Endothelial cell of umbilical vein (primary cell): ENCODE measurements around the gene GALK1. TPM values are rescaled to one million over a fixed set of nuclear protein-coding genes. Genes with fewer than 3 reads are reported as not detected.

ENCODE experiments used
- BruUV-seq: library from RNA; stranded (reverse); fragments of 400-500 nt; replicated peaks from 2 replicates; lab custom pipeline; 2021; lab: Mats Ljungman, UMichigan
- CTCF ChIA-PET: fragments of 300-600, 350-600 bp; sonication (Branson Sonifier 250); formaldehyde crosslinking; loops from one replicate; lab custom pipeline; 2021; ENCODE audit warnings: antibody characterized with exemption, inconsistent platforms; lab: Charles Lee
- POLR2A ChIA-PET: fragments of 300-600, 350-600 bp; sonication (Branson Sonifier 250); formaldehyde crosslinking; loops from one replicate; lab custom pipeline; 2021; ENCODE audit warnings: antibody characterized with exemption, inconsistent platforms; lab: Charles Lee
- DNase-seq: peaks from one replicate; pipeline ENCODE4 v3.0.0-alpha.2; 2011; ENCODE audit warnings: low read depth, low spot score
- FAIRE-seq: peaks from 2 replicates; lab custom pipeline; 2011; peaks lifted over from hg19 to GRCh38; lab: Jason Lieb, UNC
- H2AFZ ChIP-seq: 2 replicates; pipeline ENCODE4 v1.6.0; 2012; ENCODE audit warnings: low read depth, low read length, control low read depth, inconsistent platforms
- H3K27ac ChIP-seq: 2 replicates; pipeline ENCODE4 v1.5.1; 2011; ENCODE audit warnings: low read depth, mild to moderate bottlenecking, control low read depth, low read length, moderate library complexity; ENCODE audit not compliant: insufficient read depth
- H3K27me3 ChIP-seq, 2 experiments: 2 replicates each; pipeline versions ENCODE4 v1.6.0 to v1.6.1; 2011; ENCODE audit warnings: low read length in 2 of 2, mixed read lengths in 1 of 2; ENCODE audit not compliant: control insufficient read depth in 2 of 2, insufficient read depth in 2 of 2
- H3K36me3 ChIP-seq, 2 experiments: 2 replicates in 1 of 2; 3 replicates in 1 of 2; pipeline ENCODE4 v1.5.1; 2011; ENCODE audit warnings: low read length in 2 of 2, mild to moderate bottlenecking in 1 of 2, moderate library complexity in 1 of 2; ENCODE audit not compliant: control insufficient read depth in 2 of 2, insufficient read depth in 2 of 2; ENCODE audit errors: extremely low read depth in 1 of 2
- H3K4me1 ChIP-seq: 3 replicates; pipeline ENCODE4 v1.5.1; 2011; ENCODE audit warnings: mild to moderate bottlenecking, low read length; ENCODE audit not compliant: control insufficient read depth, insufficient read depth; ENCODE audit errors: extremely low read depth
- H3K4me2 ChIP-seq: 2 replicates; pipeline ENCODE4 v1.6.1; 2011; ENCODE audit warnings: low read length, control low read depth, mixed read lengths; ENCODE audit not compliant: insufficient read depth
- H3K4me3 ChIP-seq, 3 experiments: fragments of 200-600 bp in 1 of 3; sonication (generic), shearing (Covaris generic) in 1 of 3; replicated peaks in 1 of 3; 2 replicates each; pipeline ENCODE4 v1.5.1; 2011 to 2016; ENCODE audit warnings: control low read depth in 3 of 3, low read length in 3 of 3, mild to moderate bottlenecking in 2 of 3, inconsistent platforms in 1 of 3, low read depth in 1 of 3, moderate library complexity in 1 of 3; ENCODE audit not compliant: insufficient read depth in 1 of 3
- H3K79me2 ChIP-seq: 2 replicates; pipeline ENCODE4 v1.6.0; 2012; ENCODE audit warnings: low read length, inconsistent platforms; ENCODE audit not compliant: control insufficient read depth, insufficient read depth
- H3K9ac ChIP-seq: replicated peaks from 2 replicates; pipeline ENCODE3; 2011; ENCODE audit warnings: low read length, control low read depth; ENCODE audit not compliant: insufficient read depth; ENCODE audit errors: extremely low read depth
- H3K9me1 ChIP-seq: replicated peaks from 3 replicates; pipeline ENCODE4 v1.6.0; 2011; ENCODE audit warnings: mild to moderate bottlenecking, low read length; ENCODE audit not compliant: control insufficient read depth, insufficient read depth; ENCODE audit errors: extremely low read depth
- H3K9me3 ChIP-seq: replicated peaks from 2 replicates; pipeline ENCODE4 v1.5.1; 2012; ENCODE audit warnings: low read length, inconsistent platforms; ENCODE audit not compliant: control insufficient read depth, insufficient read depth
- H4K20me1 ChIP-seq: replicated peaks from 2 replicates; pipeline ENCODE3; 2011; ENCODE audit warnings: mild to moderate bottlenecking, low read length; ENCODE audit not compliant: control insufficient read depth, insufficient read depth; ENCODE audit errors: extremely low read depth
- CTCF ChIP-seq, 2 donors: IDR thresholded peaks; 1 replicate in 1 of 2; 2 replicates in 1 of 2; pipeline ENCODE4 v1.5.1; 2011; ENCODE audit warnings: low read length in 2 of 2, mild to moderate bottlenecking in 2 of 2, moderate library complexity in 2 of 2, control low read depth in 1 of 2, inconsistent platforms in 1 of 2, low read depth in 1 of 2; ENCODE audit not compliant: insufficient read depth in 1 of 2; ENCODE audit errors: extremely low read depth in 1 of 2
- EZH2 ChIP-seq: IDR thresholded peaks from 2 replicates; pipeline ENCODE4 v1.6.1; 2012; ENCODE audit warnings: borderline replicate concordance, low read depth, mild to moderate bottlenecking, moderate library complexity, low read length, inconsistent platforms; ENCODE audit not compliant: severe bottlenecking
- FOS ChIP-seq: IDR thresholded peaks from 2 replicates; pipeline ENCODE4 v1.6.1; 2011; ENCODE audit warnings: mild to moderate bottlenecking, low read length, moderate library complexity, borderline replicate concordance; ENCODE audit not compliant: insufficient read depth
- GATA2 ChIP-seq: IDR thresholded peaks from 2 replicates; pipeline ENCODE4 v1.7.0; 2011; ENCODE audit warnings: low read depth, mild to moderate bottlenecking, moderate library complexity, mixed read lengths, low read length; ENCODE audit not compliant: insufficient read length, insufficient read depth
- JUN ChIP-seq: IDR thresholded peaks from 2 replicates; pipeline ENCODE4 v1.6.1; 2011; ENCODE audit warnings: borderline replicate concordance, low read depth; ENCODE audit not compliant: insufficient read length, insufficient read depth
- MAX ChIP-seq: IDR thresholded peaks from 2 replicates; pipeline ENCODE4 v1.6.1; 2011; ENCODE audit not compliant: insufficient read depth, insufficient read length
- MYC ChIP-seq: IDR thresholded peaks from one replicate; pipeline ENCODE4 v1.6.1; 2011; ENCODE audit warnings: mild to moderate bottlenecking, low read depth, low read length
- POLR2A ChIP-seq: IDR thresholded peaks from 2 replicates; pipeline ENCODE4 v1.6.1; 2012; ENCODE audit warnings: low read depth, mild to moderate bottlenecking, control low read depth, low read length
- POLR2AphosphoS5 ChIP-seq: IDR thresholded peaks from 2 replicates; pipeline ENCODE4 v1.6.1; 2012; ENCODE audit warnings: low read depth, mild to moderate bottlenecking, control low read depth, low read length, moderate library complexity; ENCODE audit not compliant: insufficient read depth
- dilution Hi-C: fragments of 300-500 bp; cut with MboI; formaldehyde crosslinking; loops from one replicate; pipeline ENCODE4 v1.15.0; 2019; ENCODE audit warnings: low sequenced_read_pairs; ENCODE audit not compliant: extremely low pct_ligation_motif_present
- intact Hi-C: fragments of 100-400 bp; cut with micrococcal nuclease; formaldehyde crosslinking; loops from one replicate; pipeline ENCODE4 v1.10.0; 2022
- polyA plus RNA-seq, 4 experiments: library from polyadenylated mRNA; depleted of rRNA in 3 of 4; stranded (reverse) in 3 of 4; unstranded in 1 of 4; fragments of >200 nt; gene quantifications; 2 replicates each; pipeline versions ENCODE4 v1.2.1 to v1.2.3, GENCODE V29; 2011 to 2012; ENCODE audit warnings: missing spikeins in 1 of 4
- total RNA-seq: library from RNA; stranded (reverse); gene quantifications from 2 replicates; pipeline ENCODE4 v1.2.3, GENCODE V29; 2021

GALK1 gene
- total and polyA plus RNA-seq, 2 donors (not counting 3 experiments of a cell fraction or from before 2014, with no cell fraction given), result 45.8 to 63.7 TPM

GRCh38 chr17:75767881-75768280 lies 2.9 kb upstream of the GALK1 start:
- FAIRE-seq (no peak), DNase-seq (no peak)
- POLR2A ChIA-PET, result no interaction called here
- TF ChIP-seq EZH2 (no peak), MAX (no peak), GATA2 (no peak), FOS (no peak), POLR2A (no peak), MYC (no peak), POLR2AphosphoS5 (no peak), JUN (no peak), CTCF (IDR thresholded peaks at IDR 0.05; ENCODE audit: extremely low read depth in 1 of 2, insufficient read depth in 1 of 2, low read depth in 1 of 2, low read length in 2 of 2) (no peak)
- H3K79me2 ChIP-seq, result no peaks in the 10 kb centered on the region
- no peak overlapping the region for H2AFZ ChIP-seq
- no peaks in the 10 kb centered on the region for H3K9me1 ChIP-seq
- no peak overlapping the region for H3K4me2 ChIP-seq
- no peaks in the 10 kb centered on the region for H3K27me3 ChIP-seq
- CTCF ChIA-PET, result interaction anchor here (1.2 kb wide), 1 partner anchor 87 kb away, joined by 4 read pairs; the partner anchor contains the start of gene WBP2
- no peak overlapping the region for H3K27ac ChIP-seq
- H3K9ac ChIP-seq, result no peak overlapping the region
- H3K36me3 ChIP-seq, result no peaks in the 10 kb centered on the region
- no peaks in the 10 kb centered on the region for H4K20me1 ChIP-seq
- H3K4me1 ChIP-seq, result peaks cover 11% of the 10 kb centered on the region
- H3K9me3 ChIP-seq, result no peaks in the 10 kb centered on the region
- dilution Hi-C loops, result no loop called here
- intact Hi-C loops, result no loop called here
- H3K4me3 ChIP-seq, result no peak overlapping the region
- BruUV-seq, result no TSS peak
